Prostate gland (tissue), 2 donors: ENCODE measurements around the gene IL25. TPM values are rescaled to one million over a fixed set of nuclear protein-coding genes. Genes with fewer than 3 reads are reported as not detected.

Experiments
- DNase-seq: peaks from one replicate; pipeline ENCODE4 v3.0.0-alpha.2; 2019; ENCODE audit warnings: low spot score
- H3K27ac ChIP-seq, 2 donors: fragments of 200-600 bp; sonication (generic); 2 replicates each; pipeline ENCODE4 v1.5.1; 2017 to 2019
- H3K27me3 ChIP-seq: fragments of 200-600 bp; sonication (generic); replicated peaks from 2 replicates; pipeline ENCODE4 v1.5.1; 2019; ENCODE audit not compliant: insufficient read depth
- H3K36me3 ChIP-seq, 2 donors: fragments of 200-600 bp; sonication (generic); 1 replicate in 1 of 2; 2 replicates in 1 of 2; pipeline versions ENCODE4 v1.5.1 to v1.8.1; 2017 to 2019
- H3K4me1 ChIP-seq: fragments of 200-600 bp; sonication (generic); replicated peaks from 2 replicates; pipeline ENCODE4 v1.5.1; 2019
- H3K4me3 ChIP-seq, 2 donors: fragments of 200-600 bp; sonication (generic); 2 replicates each; pipeline ENCODE4 v1.5.1; 2017 to 2019
- H3K9me3 ChIP-seq: fragments of 200-600 bp; sonication (generic); 2 replicates; pipeline ENCODE4 v1.5.1; 2017
- CTCF ChIP-seq, 4 experiments: fragments of 200-600 bp in 2 of 4; fragments of 450-650 bp in 2 of 4; sonication (generic) in 2 of 4; IDR thresholded peaks; 1 replicate in 3 of 4; 2 replicates in 1 of 4; pipeline ENCODE4 v1.5.1; 2016 to 2019; ENCODE audit warnings: antibody characterized with exemption in 4 of 4, mild to moderate bottlenecking in 2 of 4, moderate library complexity in 2 of 4
- POLR2A ChIP-seq: fragments of 450-650 bp; IDR thresholded peaks from one replicate; pipeline ENCODE4 v1.6.1; 2016; ENCODE audit warnings: antibody characterized with exemption, mild to moderate bottlenecking
- POLR2AphosphoS5 ChIP-seq: sonication (generic); formaldehyde crosslinking; IDR thresholded peaks from one replicate; pipeline ENCODE4 v1.6.1; 2017; ENCODE audit warnings: antibody characterized with exemption
- WGBS: methylation state at CpG from one replicate; pipeline ENCODE4 v1.1.5; 2018; 5-methylcytosine and 5-hydroxymethylcytosine counted together
- intact Hi-C: fragments of 100-400 bp; cut with DNase I; formaldehyde crosslinking; loops from one replicate; pipeline ENCODE4 v1.14.2; 2022
- total RNA-seq, 2 donors: library from RNA; depleted of rRNA; stranded (reverse); fragments of >200 nt; gene quantifications; one replicate each; pipeline ENCODE4 v1.1.0, GENCODE V29; 2016

IL25 gene
- total RNA-seq, 2 donors from 2014 or later: not detected

GRCh38 chr14:23345987-23346692 lies 26.5 kb upstream of the IL25 start:
- Histone ChIP-seq H3K27ac (no peak overlapping the region), H3K4me1 (no peaks in the 10 kb centered on the region), H3K27me3 (no peaks in the 10 kb centered on the region), H3K4me3 (no peak overlapping the region), H3K36me3 (no peaks in the 10 kb centered on the region), H3K9me3 (no peaks in the 10 kb centered on the region)
- TF ChIP-seq POLR2AphosphoS5: no peak
- no peak for TF ChIP-seq POLR2A
- TF ChIP-seq CTCF (IDR thresholded peaks at IDR 0.05): no peak
- intact Hi-C loops: no loop called here
- 77% methylated on average over 13 of the region's 13 CpGs for WGBS
- DNase-seq: no peak

GRCh38 chr14:23346693-23347405 lies 25.8 kb upstream of the IL25 start:
- 80% methylated on average over 26 of the region's 27 CpGs for WGBS
- TF ChIP-seq POLR2AphosphoS5 (no peak), POLR2A (no peak), CTCF (IDR thresholded peaks at IDR 0.05) (no peak)
- H3K27ac ChIP-seq: no peak overlapping the region
- no peaks in the 10 kb centered on the region for H3K9me3 ChIP-seq
- no peak for DNase-seq
- no peaks in the 10 kb centered on the region for H3K36me3 ChIP-seq
- no peaks in the 10 kb centered on the region for H3K4me1 ChIP-seq
- no peak overlapping the region for H3K4me3 ChIP-seq
- intact Hi-C loops: no loop called here
- H3K27me3 ChIP-seq: no peaks in the 10 kb centered on the region

GRCh38 chr14:23347406-23348296 lies 25.0 kb upstream of the IL25 start:
- no peak for TF ChIP-seq POLR2A
- TF ChIP-seq CTCF (IDR thresholded peaks at IDR 0.05): no peak
- TF ChIP-seq POLR2AphosphoS5: no peak
- Histone ChIP-seq H3K4me1 (no peaks in the 10 kb centered on the region), H3K4me3 (no peak overlapping the region), H3K36me3 (no peaks in the 10 kb centered on the region), H3K27me3 (no peaks in the 10 kb centered on the region), H3K9me3 (no peaks in the 10 kb centered on the region), H3K27ac (no peak overlapping the region)
- no peak for DNase-seq
- intact Hi-C loops: no loop called here
- 93% methylated on average over 19 of the region's 19 CpGs for WGBS

GRCh38 chr14:23348297-23348655 lies 24.3 kb upstream of the IL25 start:
- Histone ChIP-seq H3K4me1 (no peaks in the 10 kb centered on the region), H3K27me3 (no peaks in the 10 kb centered on the region), H3K27ac (no peak overlapping the region), H3K36me3 (no peaks in the 10 kb centered on the region), H3K9me3 (no peaks in the 10 kb centered on the region), H3K4me3 (no peak overlapping the region)
- 89% methylated on average over 6 of the region's 6 CpGs for WGBS
- DNase-seq: no peak
- intact Hi-C loops: no loop called here
- no peak for TF ChIP-seq POLR2A
- TF ChIP-seq POLR2AphosphoS5: no peak
- TF ChIP-seq CTCF (IDR thresholded peaks at IDR 0.05): no peak
